Left ventricle myocardium superior (tissue), 1 donor: ENCODE measurements around the gene PTPRN2. TPM values are rescaled to one million over a fixed set of nuclear protein-coding genes. Genes with fewer than 3 reads are reported as not detected.

Source experiments
- ATAC-seq: fragments of 200-7000 bp; cut with Tn5 transposase; one replicate; pipeline ENCODE4 v1.9.1; 2020; ENCODE audit warnings: mild to moderate bottlenecking, moderate library complexity
- DNase-seq: peaks from one replicate; pipeline ENCODE4 v3.0.0-alpha.2; 2020
- intact Hi-C: fragments of 100-400 bp; cut with micrococcal nuclease; formaldehyde crosslinking; loops from one replicate; pipeline ENCODE4 v1.11.0; 2022
- total RNA-seq: library from RNA; stranded (reverse); fragmentation: NEBNext Ultra II Directional; extraction: Animal tissue kit (Norgen Biotek cat#: 25700); gene quantifications from one replicate; pipeline ENCODE4 v1.2.1, GENCODE V29; 2021
- donor health status: DM: no; HTN: yes; CAD: no; lungs with severe emphysema.

Gene PTPRN2
- total RNA-seq, 1 donor from 2014 or later, result 1.3 TPM

DNA sequence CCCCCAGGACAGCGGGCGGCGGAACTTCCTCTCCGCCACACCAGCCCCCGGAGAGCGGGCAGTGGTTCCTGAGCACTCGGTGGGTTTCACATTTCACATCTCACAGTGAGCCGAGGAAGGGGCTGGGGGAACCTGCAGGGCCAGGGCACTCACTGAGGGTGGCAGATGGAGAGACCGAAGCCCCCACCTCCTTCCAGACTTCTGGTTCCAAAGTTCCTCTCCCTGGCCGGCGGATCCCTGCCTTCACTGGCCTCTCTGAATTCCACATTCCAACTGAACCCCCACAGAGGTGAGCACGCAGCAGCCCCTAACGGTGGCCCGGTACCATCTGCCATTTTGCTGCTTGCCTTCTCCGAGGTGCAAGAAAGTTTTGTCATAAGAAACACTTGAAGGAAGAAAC lies 461.0 kb downstream of the PTPRN2 start:
- DNase-seq (no peak), ATAC-seq (no peak)
- intact Hi-C loops, result no loop called here

DNA sequence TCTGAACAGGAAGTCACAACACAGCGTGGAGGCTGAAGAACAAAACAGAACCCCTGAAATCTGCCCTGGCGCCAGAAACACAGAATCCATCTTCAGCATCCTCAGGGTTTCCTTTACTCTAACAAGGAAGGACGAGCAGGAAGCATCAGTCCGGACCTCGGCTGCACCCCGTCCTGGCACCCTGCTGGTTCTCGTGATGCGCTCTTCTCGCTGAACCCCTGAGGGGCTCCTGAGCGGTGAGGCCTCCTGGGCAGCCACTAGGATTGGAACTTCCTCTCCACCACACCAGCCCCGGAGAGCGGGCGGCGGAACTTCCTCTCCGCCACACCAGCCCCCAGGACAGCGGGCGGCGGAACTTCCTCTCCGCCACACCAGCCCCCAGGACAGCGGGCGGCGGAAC lies 461.9 kb downstream of the PTPRN2 start:
- DNase-seq (no peak), ATAC-seq (no peak)
- intact Hi-C loops, result no loop called here

DNA sequence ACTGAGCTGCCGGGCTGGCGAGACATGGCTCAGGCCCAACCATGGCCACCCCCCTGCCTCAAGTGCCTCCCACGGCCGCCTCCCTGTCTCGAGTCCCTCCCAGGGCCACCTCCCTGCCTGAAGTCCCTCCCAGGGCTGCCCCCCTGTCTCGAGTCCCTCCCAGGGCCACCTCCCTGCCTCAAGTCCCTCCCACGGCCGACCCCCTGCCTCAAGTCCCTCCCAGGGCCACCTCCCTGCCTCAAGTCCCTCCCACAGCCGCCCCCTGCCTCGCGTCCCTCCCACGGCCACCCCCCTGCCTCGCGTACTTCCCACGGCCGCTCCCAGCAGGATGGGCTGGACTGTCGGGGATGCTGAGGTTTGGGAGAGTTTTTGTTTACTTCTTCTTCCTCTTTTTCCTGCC lies 462.5 kb downstream of the PTPRN2 start:
- intact Hi-C loops, result no loop called here
- ATAC-seq (no peak), DNase-seq (no peak)

DNA sequence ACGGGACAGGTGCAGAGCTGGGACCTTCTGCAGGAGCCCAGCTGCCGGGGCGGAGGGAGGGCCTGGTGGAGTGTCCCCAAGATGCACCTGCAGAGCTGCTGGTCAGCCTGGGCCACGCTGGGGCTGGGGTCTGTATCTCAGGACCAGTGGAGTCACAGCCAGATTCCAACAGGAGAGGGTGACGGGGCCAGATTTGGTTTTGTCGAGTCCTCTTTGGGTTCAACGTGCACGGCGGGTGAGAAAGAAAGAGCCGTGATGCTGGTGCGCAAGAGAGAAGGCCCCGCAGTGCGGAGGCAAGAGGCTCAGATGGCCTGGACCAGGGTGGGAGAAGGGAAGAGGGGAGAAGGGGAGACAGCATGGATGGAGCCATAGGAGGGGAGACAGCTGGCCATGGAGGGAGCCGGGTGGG lies 462.9 kb downstream of the PTPRN2 start:
- intact Hi-C loops, result no loop called here
- DNase-seq, result no peak
- ATAC-seq, result no peak

DNA sequence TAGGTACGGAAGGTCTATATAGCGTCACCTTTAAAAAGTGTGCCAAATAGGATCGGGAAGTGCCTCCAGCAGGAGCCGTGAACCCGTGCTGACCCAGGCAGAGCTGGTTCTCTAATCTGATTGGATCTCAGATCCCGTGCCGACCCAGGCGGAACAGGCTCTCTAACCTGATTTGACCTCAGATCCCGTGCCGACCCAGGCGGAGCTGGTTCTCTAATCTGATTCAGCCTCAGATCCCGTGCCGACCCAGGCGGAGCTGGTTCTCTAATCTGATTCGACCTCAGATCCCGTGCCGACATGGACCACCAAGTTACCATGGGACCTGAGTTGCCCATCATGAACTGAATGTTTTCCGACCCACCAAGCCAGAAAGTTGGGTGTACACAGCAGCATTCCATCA lies 463.9 kb downstream of the PTPRN2 start:
- DNase-seq (no peak), ATAC-seq (no peak)
- intact Hi-C loops, result no loop called here

DNA sequence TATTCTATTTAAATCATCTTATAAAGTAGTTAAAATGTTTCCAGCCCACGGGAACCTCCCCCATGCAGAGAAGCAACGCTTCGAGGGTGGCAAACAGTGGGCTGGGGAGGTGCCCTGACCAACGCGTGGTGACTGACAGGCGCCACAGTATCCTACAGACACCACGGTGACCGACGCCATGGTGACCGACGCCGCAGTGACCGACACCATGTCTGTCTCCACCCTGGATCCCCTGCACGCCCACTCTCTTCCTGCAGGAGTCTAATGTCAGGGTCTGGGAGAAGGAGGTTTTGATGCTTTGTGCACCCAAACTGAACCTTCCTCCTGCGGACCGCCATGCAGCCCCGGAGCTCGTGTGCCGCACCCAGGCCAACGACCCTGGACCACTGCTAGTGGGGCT lies 464.4 kb downstream of the PTPRN2 start:
- no peak for DNase-seq
- intact Hi-C loops, result no loop called here
- no peak for ATAC-seq

DNA sequence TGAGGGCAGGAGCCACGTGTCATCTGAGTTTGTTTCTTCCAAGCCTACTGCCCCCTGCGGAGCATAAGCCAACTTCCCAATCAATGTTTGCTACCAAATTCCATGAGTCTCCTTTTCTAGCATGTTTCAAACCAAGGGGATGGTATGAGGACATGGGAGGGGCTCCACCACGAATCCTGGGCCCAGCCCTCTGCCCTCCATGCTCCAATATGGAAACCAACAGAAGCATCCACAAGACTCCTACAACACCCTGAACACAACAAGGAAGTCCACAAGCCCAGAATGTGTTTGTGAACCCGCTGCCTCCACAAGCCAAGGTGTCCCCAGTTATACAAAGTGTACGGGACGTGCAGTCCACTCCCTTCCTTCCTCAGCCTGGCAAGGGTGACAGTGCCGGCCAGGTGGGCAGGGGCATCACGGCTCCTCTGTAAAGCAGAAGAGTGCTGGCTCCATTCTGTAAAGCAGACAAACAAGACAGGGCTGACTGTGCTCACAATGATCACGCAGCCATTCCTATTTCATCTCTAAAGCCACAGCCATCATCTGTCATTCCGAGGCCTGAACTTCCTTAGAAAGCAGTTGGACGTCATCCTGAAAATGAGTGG lies 466.1 kb downstream of the PTPRN2 start:
- intact Hi-C loops, result no loop called here
- DNase-seq, result no peak
- no peak for ATAC-seq

DNA sequence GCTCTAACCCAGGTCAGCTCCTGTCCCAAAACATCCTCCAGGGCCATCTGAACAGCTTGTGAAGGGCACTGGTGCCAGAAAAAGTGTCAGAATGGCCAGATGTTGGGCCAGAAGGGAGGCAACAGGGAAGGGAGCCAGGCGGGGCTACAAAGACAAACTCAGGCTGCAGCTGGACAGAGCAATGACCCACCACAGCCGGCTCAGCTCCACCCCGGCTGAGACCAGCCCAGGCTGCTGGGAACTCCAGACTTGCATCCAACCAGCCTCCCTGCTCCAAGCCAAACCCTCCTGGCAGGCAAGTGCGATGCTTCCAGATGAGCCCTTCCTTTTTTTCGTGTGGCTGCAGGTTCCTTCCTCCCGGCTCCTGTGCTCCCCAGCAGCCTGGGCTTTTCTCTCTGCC lies 466.9 kb downstream of the PTPRN2 start:
- DNase-seq (peak; percentile 65), ATAC-seq (peak; percentile 94)
- intact Hi-C loops, result no loop called here

DNA sequence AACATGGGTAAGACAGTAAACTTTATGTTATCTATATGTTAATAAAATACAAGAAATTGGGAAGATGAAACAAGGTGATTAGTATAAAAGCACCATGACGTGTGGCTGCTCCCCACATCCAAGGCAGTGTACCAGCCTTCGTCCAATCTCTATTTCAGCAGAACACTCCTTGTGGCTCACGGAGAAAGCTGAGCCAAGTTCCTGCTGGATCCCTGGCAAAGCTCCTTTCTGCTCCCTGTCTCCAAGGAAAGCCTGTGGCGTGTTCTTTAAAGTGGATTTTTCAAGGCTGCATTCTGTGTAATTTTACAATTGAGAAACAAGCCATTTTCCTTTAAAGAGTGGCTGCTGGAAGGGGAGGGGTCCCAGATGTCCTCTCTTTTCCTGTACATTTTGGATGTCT lies 467.3 kb downstream of the PTPRN2 start:
- intact Hi-C loops, result no loop called here
- DNase-seq (no peak), ATAC-seq (peak; percentile 62)

DNA sequence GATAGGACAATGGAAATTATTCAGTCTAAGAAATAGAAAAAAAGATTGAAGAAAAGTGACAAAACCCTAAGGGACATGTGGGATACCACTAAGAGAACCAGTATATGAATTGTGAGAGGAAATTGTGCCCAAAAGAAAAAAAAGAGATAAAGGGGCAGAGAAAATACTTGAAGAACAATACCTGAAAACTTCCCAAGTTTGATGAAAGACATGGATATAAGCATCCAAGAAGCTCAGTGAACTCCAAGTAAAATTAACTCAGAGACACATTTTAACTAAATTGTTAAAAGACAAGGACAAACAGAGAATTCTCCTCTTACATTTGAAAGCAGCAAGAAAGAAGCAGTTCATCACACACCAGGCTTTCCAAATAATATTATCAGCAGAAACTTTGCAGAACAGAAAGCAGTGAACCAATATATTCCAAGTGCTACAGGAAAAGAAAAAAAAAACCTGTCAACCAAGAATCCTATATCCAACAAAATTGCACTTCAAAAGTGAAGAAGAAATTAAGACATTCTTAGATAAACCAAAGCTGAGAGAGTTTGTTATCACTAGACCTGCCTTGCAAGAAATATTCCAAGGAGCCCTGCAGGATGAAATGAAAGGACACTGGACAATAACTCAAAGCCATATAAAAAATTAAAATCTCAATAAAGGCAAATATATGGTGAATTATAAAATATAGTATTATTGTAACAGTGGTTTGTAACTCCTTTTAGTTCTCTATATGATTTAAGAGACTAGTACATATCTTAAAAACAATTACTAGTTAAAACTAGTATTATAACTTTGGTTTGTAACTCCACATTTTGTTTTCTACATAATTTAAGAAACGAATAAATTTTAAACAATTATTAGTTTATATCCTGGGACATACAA lies 470.0 kb downstream of the PTPRN2 start:
- DNase-seq (no peak), ATAC-seq (no peak)
- intact Hi-C loops, result no loop called here

DNA sequence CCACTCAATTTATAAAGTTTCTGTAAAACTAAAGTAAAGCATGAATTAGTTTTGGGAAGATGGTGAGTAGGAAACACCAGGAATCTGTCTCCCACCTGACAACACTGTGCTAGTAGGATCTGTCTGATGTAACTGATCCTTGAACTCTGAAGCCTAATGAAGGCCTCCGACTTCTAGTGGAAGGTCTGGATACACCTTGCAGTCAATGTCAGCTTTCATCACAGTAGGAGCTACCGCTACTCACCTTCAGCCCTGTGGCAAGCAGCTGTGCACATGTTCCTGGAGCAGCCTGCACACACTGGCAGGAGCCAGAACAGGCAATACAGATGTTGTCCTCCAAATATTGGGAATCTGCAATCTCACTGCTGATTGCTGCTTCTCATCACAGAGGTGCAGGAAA lies 471.4 kb downstream of the PTPRN2 start:
- DNase-seq (no peak), ATAC-seq (no peak)
- intact Hi-C loops, result no loop called here

DNA sequence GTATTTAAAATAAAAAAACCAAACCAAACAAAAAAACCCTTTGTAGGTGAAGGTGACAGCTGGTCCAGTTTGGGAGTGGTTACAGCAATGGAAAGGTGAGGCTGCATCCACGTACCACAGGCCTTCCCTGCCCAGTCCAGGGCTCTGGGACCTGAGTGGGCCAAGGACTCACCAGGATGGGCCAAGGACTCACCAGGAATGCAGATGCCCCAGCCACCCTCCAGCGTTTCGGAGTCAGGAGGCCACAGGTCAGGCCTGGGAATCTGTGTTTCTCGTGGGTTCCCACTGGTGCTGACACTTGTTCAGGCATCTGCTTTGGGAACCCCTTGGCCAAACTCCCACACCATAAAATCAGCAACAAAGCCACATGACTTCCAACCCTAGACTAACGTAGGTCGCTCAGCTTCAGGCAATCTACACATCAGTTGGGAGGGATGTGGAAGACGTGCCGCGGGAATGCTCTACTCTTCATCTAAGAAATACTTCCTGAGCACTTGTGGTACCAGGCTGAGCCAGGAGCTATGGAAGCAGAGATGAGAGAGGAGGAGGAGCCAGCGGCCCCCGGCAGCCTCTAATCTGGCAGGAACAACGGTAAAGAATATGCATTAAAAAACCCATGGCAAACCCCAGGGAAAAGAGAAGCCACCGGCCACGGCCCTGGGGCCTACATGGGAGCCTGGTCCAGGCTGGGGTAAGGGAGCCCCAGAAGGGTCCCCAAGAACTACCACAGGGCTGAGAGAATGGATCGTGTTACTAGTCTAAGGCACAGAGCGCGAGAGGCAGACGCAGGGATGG lies 473.4 kb downstream of the PTPRN2 start:
- intact Hi-C loops, result no loop called here
- DNase-seq (no peak), ATAC-seq (no peak)

DNA sequence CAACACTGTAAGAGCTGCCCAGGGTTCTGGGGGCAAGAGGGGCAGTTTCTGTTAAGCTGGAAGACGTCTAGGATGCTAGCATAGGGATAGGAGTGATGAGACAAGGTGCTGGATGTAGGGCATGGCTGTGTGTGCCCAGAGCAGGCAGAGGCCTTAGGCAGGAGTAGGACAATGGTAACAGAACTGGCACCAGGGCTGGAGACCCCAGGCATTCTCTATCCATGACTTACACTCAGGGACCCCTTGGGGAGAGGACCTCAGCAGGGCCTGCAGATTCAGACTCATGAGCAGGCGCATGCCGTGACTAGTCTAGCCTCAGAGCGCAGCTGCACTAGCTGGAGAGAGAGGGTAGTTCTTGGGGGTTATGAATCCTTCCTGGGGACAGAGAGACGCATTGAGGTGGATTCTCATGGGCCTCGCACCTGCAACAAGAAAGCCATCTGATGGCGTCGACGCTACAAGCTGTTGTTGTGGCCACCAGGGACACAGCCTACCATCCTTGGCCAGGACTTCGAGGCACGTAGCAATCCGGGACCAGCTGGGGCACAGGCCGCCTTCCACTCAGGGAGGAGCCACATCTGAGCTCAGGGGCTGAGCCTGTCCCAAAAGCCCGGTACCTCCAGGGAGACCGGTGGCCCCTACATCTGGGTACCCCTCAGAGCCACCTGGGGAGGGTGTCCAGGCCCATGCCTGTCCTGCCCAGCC lies 474.1 kb downstream of the PTPRN2 start:
- ATAC-seq, result no peak
- intact Hi-C loops, result no loop called here
- no peak for DNase-seq

DNA sequence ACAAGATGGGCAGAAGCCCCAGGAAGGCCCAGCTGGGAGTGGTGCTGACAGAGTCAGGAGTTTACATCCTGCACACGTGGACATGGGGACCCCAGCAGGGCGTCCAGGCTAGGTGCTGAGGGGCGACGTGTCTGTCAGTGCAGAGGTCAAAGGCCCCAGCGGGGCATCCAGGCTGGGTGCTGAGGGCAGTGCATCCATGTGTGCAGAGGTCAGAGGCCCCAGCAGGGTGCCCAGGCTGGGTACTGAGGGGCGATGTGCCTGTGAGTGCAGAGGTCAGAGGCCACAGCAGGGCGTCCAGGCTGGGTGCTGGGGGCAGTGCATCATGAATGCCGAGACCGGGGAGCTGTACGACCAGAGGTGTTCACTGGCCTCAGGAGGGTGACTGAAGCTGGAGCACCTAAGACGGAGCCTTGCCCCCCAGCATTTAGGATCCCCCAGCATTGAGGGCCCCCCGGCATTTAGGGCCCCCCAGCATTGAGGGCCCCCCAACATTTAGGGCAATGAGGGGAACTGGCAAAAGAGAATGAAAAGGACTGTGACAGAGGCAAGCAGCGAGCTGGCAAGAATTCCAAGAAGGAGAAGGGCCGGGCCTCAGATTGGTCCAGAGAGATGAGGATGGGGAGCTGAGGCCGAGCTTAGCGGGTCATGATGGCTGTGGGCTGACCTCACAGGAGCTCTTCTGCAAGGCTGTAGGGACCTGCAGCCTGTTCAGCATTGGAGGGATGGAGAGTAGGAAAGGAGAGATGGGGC lies 474.9 kb downstream of the PTPRN2 start:
- intact Hi-C loops, result no loop called here
- DNase-seq (no peak), ATAC-seq (no peak)

DNA sequence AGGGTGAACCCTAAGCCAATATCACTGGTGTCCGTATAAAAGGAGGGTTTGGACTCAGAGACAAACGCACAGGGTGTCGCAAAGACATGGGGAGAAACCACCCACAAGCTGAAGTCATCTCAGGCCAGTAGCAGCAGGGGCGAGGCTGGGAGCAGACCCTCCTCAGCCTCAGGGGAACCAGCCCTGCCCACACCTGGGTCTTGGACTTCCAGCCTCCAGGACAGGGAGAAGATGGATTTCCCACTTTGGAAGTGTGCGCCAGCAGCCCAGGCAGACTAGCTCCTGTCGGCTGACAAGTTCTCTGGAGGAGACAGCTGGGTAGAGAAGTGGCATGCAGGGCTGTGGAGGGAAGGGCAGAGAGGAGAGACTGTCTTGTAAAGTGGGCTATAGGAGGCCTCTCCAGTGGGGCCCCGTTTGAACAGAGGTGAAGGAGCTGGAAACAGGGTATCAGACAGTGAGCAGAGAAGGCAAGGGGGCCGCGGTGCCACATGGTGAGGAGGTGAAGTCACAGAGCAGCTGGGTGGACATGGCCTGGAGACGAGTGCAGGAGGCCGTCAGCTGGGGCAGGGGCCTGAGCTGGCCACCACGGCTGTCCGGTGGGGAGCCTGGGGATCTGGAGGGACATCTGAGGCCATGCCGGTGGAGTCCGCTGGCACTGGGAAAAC lies 475.6 kb downstream of the PTPRN2 start:
- intact Hi-C loops, result no loop called here
- no peak for ATAC-seq
- DNase-seq, result no peak

DNA sequence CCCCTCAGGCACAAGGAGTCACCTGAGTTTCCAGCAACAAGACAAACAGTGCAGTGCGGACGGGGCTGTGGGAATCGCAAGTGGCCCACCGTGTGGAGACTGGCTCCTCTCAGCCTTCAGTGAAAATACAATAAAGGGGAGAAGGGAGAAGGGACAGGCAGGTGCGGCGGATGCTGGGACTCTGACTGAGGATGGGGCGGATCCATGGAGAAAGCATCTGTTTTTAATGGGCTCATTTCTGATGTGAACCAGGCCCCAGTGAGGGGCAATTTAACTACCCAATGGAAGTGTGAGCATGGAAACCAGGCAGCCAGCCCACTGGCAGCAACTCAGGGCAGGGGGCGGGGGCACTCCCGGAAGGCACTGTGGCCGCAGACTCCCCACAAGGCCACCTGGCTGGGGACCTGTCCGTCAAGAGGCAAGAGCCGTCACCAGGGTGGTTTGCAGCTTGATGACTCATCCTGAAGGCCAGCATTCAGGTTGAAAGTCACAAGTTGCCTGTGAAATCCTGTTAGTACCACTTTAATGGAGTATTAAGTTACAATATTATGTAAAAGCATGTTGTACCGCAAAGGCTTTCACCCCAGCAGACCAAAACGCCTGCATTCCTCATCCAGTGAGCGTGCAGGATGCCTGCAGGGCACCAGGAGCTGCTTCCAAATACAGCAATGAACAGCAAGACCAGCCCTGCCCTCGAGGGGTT lies 476.4 kb downstream of the PTPRN2 start:
- DNase-seq (no peak), ATAC-seq (no peak)
- intact Hi-C loops, result no loop called here

DNA sequence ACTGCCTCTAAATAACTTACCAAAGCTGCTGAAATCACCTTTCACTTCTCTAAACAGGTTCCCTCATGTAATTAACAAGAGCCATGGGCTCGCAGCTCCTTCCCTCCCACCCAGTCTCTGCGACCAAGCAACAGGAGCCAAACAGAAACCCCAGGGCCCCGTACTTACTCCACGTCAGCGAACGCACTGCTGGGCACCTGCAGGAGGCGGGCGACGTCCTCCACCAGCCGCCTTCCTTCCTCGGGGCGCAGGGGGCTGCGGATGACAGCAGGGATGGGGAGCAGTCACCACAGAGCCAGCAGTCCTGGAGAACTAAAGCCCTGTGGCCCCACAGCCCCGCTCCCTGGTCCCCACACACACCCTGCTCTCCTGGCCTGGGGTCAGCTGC lies 477.0 kb downstream of the PTPRN2 start:
- DNase-seq, result no peak
- ATAC-seq, result no peak
- intact Hi-C loops, result no loop called here

DNA sequence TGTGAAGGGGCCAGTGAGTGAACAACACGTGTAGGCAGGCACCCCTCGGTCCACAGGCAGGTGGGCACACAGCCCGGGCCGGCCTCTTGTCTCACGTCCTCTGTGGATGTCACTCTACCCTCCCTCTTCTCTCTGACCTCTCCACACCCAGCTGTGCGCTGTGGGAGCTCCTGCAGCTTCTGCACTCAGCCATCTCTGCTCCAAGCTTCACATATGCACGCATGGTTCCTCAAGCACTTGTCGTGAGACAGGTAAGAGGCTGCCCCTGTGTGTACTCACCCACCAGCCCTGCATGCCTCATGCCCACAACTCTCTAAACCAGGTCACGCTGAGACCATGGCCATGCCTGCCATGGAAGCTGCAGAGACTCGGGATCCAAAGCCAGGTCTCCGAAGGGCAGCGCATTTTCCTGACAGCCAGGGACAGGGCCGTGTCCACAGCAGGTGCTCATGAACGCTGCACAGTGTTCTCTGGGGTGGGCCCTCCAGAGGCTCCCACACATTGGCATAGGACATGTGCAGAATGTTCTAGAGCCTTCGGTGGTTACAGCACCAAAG lies 477.5 kb downstream of the PTPRN2 start:
- no peak for DNase-seq
- intact Hi-C loops, result no loop called here
- no peak for ATAC-seq
